ENCODE results near the gene PLEKHA6.

The PLEKHA6 gene

DNA sequence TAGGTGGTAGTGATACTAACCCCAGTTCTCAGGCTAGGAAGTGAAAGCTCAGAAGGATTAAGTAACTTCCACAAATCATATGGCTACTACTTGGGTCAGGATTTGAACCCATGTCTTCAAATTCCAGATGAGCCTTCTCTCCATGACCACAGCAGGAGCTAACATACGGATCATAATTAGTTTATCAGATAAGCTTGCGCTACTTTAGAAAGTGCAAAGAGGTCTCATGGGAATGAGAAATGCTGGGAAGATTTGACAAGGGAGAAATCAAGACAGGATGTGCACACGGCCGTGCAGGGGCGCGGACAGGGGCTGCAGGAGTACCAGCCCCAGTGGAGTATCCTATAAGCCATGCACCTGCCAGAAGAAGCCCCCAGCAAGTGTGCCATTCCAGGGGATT is 5.2 kb downstream of the PLEKHA6 start:
- no peak for DNase-seq

DNA sequence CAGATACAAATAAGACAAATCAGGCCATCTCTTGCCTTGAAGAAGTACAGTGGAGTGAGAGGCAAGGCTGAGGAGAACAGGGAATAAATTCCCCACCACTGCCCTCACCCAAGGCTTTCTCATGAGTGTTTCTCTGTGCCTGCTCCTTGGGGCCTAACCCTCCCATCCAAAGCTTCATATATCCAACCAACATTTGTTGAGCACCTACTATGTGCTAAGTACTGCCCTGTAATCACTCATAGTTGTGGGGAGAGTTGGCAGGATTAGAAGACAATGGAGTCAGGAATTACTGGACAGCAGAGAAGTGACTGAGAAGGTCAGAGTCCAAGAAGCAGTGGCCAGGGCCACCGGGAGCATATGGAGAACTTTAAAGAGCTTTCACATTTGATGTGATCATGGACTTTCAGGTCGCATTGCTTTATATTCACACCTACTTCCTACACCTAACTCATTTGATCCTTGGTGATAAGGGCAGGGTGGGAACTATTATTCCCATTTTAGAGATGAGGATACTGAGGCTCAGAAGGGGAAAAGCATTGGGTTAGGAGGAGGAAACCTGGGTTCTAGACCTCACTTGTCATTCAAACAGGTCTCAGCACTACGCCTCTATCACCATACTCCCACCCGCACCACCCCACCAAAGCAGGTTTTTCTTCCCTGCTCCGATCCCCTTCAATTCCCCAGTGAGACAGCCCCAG is 6.4 kb downstream of the PLEKHA6 start:
- DNase-seq: no peak

DNA sequence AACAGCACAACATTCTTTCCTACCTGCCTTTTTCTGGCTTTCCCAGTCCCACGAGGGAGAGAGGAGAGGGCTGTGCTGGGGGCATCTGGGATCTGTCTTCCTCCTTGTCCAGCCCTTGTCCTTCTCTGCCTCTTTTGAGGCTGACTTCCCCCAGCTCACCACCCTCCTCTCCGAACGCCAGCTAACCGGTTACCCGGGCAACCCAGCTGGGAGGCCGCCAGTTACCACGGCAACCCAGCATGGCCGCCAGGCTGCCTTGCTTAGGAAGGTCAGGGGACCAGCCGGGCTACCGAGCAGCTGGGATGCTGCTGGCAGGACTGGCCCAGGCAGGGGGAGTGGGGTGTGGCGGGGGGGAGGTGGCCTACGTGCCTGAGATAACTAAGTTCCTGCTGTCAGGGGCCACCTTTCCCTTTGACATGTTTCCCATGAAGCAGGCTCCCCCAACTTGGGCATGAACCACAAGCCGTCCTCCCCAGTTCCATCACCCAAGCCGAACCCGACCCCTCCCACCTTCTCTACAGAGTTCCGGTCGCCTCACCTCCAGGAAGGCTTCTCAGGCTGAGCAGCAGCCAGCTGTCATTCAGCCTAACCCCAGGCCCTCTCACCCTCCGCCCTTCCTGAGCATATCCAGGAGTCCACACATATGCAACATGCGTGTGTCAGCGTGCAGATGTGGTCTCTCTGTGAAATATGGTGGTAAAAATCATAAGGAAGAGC is 8.7 kb downstream of the PLEKHA6 start:
- no peak for DNase-seq

DNA sequence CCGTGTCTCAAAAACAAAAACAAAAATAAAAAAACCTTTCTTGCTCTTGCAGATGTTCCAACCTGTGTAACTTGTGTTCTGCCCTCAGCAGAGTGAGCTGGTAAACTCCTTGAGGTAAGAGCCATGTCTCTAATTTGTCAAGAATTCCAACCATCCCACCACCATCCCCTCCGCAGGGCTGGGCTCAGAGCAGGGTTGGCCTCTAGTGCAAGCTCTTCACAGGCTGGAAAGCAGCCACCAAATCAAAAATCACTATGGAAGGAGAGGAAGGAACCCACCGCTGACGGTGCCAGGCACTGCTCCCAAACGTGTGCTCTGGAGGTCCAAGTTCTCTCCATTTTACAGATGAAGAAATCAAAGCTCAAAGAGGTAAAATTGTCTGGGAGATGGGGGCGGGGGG is 9.4 kb downstream of the PLEKHA6 start:
- no peak for DNase-seq

DNA sequence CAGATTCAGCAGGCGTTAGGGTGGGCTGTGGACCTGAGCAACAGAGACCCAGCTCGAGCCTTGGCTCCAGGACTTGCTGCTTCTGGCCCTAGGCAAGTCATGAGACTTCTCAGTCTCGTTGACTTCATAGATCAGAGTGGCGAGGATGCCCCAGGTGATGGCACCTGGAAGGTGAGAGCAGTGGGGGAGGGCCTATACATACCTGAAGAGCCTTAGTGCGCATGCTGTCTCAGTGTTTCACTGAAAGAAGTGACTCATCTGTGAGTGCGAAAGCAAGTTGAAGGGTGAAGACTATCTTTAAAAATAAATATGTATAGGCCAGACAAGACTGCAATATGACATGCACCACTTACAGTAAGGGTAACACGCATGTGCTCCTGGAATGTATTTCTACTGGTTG is 10.1 kb downstream of the PLEKHA6 start:
- no peak for DNase-seq

DNA sequence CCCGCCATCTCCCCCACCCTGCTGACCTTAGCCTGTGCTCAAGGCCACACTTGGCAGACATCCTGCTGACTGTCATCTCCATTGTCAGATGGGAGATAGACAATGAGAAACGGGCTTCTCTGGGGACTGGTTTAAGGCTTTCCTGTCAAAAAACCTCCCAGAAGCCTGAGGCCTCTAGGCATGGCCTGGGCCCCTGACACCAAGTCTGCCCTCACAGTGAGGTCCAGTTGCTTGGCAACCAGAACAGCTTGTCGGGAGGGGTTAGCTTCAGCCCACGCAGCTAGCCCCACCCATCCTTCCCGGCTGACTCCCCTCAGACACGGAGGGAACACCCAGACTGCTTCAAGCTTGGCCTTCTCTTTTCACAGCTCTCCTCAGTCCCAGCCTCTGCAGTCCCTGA is 11.0 kb downstream of the PLEKHA6 start:
- no peak for DNase-seq

DNA sequence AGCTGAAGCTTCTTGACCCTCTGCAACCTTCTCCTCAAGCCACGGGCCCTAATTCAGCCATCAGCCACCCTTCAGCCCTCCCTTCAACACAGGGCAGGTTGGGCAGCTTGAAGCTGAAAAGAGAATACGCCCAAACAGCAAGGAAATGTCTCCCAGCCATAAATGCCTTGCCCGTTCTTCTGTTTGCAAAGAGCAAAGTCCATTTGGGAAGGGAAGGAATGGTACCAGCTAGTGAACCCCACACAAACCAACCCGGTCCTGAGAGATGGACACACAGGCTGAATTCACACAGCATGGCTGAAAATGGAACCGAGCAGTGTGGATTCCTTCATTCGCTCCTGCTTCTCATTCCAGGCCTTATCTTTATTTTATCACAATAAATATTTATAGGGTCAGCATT is 11.5 kb downstream of the PLEKHA6 start:
- DNase-seq: no peak

DNA sequence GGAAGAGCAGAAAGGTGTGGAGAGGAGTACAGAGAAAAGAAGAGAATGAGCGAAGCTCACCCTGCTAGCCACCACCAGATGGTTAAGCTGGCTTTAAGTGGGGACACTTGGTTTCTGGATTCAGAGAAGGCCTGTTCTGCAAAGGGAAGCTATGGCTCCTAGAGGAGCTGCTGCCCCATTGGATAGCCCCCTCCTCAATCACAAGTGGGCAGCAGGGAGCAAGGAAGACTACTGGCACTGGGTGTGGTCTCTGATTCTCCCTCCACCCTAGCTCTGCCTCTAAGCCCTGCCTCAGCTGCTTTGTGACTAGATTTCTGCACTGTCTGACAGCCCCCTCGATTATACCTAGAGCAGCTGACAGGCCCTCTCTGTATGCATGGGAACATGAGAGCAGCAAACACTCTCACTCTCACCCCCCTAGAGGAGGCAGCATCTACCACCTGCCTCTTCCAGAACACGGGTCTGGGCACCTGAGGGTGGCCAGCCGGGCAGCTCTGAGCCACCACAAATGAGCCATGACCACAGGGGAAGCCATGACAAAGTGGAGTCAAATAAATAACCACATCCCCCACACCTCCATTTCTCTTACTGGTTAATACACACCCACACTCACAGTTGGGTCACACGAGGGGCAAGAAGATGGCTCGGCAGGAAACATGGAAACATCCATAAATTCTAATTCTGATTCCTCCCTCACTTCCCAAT is 13.6 kb downstream of the PLEKHA6 start:
- no peak for DNase-seq

DNA sequence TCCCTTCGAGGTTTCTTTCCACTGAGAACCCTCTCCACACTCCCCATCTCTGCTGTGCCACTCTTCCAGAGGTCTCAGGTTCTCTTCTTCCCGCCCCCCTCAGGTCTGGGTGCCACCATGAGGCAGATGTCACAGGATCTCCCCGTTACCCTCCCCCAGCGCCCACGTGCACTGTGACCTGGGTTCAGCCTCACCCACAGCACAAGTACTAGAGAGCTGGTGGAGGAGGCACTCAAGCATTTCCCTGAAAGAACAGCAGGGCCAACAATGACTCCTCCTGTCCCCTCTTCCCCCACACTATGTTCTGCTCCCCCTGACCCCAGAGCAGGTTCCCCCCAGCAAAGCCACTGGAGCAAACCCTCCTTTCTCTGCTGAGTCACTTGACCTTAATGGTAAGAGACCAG is 14.3 kb downstream of the PLEKHA6 start:
- no peak for DNase-seq

DNA sequence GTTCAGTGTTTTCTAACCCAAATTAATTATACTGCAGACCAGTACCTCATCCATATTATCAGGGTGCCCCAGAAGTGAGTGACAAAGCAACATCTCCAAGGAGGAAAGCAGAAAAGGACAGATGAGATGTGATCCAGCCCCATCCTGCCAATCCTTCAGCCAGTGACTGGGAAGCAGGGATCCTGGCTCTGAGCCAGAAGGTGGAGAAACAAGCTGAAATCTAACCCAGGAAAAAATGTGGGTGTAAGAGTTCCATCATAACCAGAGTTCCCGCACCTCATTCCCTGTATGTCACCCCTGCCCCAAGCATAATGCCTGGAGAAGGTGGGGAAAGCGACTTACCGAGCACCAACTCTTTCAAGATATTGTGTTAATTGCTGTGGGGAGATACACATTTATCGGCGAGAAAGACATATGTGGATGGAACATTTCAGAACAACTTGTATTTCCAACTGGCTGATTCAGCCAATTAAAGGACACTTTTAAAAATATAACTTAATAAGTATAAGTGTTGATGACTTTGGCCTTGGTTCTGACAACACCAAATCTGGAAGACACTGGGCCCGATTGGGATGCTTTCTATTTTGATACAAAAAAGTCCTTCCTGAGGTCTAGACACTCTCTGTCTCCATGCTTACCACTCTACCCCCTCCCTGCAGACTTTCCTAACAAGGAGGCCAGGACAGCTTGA is 14.9 kb downstream of the PLEKHA6 start:
- no peak for DNase-seq

DNA sequence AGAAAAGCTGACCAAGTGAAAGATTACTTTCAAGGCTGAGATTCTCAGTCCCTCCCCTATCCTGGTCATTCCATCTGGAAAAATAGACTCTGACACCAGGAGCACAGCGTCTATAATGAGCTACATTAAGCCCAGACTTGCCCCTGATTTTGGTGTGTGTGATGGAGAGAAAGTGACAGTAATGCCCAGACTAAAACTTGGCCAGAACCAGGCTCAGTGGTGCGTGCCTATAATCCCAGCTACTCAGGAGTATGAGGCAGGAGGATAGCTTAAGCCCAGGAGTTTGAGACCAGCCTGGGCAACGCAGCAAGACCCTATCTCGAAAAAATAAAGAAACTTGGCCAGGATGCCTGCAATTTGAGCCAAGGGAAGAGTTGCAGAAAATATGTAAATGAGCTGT is 15.9 kb downstream of the PLEKHA6 start:
- DNase-seq: no peak

DNA sequence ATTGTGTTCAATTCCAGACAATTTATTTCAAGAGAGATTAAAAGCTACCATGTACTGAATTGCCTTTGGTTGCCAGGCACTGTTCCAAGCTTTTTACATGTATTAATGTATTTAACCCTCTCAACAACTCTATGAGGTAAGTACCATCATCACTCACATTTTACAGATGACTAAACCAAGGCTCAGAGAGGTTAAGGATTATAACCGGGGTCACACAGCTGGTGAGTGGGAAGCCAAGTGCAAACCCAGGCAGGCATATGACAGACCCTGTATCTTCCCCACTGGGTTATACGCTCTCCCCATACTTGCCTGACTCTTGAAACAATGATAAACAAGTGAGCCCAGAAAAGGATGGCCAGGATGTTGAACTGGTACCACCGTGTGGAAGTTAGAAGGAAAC is 16.5 kb downstream of the PLEKHA6 start:
- no peak for DNase-seq

DNA sequence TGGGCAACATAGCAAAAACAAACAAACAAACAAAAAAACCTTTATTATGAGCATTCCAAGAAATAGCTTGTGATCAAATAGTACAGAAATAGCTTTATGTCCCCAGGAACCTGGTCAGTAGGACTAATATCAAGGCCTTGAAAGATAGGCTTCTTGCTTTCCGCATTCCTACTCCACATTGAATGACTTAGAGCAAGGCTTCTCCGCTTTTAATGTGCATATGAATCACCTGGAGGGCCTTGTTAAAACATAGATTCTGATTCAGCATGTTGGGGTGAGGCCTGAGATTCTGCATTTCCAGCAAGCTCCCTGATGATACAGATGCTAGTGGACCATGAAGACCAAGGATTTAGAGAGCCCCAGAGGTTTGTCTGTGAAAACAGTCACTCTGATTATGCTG is 17.4 kb downstream of the PLEKHA6 start:
- DNase-seq: no peak

DNA sequence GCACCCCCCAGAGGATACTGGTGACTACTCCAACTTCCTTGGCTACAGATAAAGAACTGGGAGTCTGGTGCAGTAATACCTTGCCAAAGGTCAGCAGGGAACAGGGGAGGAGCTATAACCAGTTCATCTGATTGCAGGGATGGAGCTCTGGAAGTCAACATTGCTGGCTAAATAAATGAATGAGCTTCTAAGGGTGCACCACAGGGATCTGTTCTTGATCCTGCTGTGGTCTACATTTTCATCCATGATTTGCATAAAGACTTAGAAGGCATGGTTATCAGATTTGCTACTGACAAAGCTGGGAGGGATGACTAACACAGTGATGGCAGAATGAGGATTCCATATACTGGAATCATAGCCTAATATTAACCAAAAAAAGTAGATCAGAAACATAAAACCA is 18.3 kb downstream of the PLEKHA6 start:
- no peak for DNase-seq

DNA sequence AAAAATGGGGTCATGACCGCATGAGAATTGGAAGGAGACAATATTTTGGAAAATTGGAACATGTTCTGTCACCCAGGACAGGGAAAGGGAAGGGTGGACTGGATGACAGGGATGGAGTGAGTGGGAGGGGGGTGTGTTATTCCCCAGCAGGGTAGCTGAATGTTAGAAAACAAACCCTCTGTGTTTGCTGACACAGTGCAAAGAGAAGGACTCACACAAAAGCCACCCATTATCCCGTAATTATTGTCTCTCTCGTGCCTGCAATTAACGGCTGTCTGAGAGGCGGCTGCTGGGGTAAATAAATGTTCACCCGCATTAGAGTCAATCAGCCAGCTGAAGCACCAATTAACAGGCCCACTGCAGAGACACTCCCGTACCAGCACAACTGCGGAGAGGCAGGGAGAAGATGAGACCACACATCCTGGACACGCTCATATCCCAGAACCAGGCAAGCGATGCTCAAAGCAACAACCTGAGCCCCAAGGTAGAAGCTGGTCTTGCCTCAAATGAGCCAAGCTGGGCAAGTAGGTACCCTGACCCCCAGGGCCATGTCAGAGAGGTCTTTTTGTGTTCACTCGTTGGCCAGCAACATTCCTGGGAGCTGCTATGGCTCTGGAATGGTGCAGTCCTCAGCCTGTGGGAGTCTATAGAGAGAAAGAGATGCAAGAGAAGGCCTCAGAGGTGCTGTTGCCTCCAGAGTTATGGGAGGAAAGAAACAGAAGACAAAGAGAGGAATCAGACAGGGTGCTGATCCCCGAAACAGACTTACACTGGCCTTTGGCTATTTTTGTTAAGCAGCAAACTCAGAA is 19.4 kb downstream of the PLEKHA6 start:
- DNase-seq: no peak

DNA sequence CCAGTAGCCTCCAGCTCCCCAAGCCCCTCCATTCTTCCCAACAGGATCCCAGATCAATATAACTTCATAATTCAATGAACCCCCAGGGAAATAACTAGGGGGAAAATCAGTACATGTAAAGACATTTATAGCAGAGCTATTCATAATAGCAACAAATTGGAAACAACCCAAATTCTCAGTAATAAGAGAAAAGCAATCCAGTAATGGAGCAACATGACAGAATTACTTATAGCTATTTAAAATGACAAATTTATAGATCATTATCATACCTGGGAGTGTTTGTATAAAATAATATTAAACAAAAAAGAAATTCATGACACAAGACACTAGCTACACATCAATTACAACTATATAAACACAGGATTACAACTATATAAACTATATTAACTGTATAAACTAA is 20.2 kb downstream of the PLEKHA6 start:
- DNase-seq: no peak

DNA sequence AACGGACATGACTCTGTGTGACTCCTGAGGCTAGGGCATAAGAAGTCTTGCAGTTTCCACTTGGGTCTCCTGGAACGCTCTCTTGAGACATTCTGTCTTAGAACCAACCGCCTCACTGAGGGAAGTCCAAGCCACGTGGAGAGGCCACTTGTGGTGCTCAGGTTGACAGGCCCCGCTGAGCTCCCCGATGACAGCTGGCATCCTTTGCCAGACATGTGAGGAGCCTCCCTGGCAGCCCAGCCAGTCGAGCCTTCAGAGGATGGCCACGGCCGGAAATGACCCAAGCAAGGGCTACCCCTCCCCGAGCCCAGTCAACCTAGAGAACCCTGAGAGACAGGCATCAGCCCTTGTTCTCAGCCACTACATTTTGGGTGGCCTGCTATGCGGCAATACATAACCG is 20.7 kb downstream of the PLEKHA6 start:
- no peak for DNase-seq

DNA sequence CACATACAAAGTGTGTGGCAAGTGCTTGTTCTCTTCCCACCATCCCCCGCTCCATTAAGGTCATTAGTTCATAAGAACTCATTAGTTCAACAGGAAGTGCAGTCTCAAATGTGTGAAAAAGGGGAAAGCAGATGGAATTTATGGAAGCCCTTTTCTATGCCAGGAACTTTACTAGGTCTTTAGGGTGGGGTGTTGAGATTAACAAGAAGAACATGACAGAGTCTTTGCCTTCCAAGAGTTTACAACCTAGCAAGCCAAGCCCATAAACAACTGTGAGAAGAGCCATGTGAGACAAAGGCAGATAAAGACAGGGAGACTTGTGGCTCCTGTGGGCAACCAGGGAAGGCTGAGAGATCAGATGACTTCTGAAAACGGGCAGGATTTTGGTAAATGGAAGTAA is 21.4 kb downstream of the PLEKHA6 start:
- no peak for DNase-seq

DNA sequence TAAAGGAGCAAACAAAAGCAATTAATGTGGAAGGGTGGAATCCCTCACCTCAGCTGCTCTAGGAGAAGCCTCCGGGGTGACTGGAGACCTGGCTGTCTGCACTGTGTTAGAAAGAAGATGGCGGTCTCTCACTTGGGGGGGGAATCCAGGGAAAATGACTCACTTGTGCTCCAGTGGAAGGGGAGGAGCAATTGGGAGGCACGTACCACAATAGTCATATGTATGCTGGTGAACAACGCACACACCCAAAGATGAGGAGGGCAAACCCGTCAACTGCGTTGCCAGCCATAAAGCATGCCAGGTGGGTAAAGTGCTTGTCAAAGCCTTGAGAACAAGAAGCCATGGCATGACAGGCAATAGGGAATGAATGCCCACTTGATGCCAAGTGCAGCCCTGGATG is 22.1 kb downstream of the PLEKHA6 start:
- DNase-seq: no peak

DNA sequence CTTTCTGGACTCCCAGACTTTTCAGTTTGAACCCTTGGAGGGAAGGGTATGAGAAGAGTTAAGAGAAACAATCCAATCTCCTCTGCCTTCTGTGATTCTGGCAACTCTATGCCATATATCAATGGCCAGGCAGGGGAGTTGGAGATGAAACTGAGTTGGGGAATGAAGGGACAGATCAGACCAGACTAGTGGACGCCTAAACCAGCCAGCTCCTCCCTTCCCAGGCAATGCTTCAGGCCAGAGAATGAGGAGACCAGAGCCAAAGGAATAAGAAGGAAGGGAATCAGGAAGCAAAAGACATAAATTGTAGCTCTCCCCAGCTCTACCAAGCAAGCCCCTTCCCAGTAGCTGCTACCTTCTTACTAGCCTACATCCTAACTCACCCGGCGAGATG is 22.7 kb downstream of the PLEKHA6 start:
- no peak for DNase-seq

DNA sequence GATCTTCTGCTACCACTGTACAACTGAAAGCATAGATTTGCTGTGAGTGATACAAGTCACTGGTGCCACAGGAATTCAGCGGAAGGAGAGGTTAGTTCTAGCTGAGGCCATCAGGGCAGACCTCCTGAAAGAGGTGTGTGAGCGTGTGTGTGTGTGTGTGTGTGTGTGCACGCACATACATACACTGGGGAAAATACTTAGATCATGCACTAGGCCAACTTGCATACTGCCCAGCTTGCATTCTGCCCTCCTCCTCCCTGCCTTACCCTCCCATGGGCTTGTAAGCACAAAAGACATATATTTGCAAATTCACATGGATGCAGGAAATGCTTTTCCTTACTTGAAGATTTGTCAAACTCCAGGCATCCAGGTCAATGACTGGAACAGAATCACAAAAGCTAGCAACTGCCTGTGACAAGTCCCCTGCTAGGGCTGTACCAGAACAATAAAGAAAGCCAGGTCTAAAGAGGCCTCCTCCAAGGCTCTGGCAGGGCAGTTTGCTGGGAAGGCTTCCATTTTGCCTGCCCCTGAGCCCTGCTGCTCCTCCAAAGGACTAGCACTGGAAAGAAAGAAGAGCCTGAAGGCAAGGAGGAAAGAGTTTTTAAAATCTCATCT is 23.2 kb downstream of the PLEKHA6 start:
- no peak for DNase-seq

DNA sequence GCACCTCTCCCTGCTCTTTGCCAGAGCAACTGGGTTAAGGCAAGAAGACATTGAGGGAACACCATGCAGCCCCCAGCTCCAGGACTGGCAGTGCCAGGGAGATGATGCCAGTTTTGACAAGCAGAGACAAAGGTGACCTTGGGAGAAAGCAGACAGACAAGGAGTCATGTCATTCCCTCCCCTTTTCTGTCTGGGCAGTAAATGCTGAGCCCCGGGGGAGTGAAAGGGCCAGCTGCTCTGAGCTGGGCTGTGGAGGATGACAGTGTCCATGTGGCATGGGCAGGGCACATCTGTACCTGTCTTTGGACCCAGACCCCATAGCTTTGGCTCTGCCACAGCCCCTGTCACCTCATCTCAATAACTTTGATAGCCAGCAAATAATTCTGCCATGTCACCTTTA is 24.2 kb downstream of the PLEKHA6 start:
- DNase-seq: no peak

Measured in activated CD4-positive, alpha-beta T cell treated with anti-CD3 and anti-CD28 coated beads, Interleukin-2, amount 50 U/mL, for 1 hour (primary cell).